NCI-H2029 treated with DMSO at 0.1 percent for 48 hours (cell line): Measurements from ENCODE around the gene CD6.

ENCODE experiments used
- DNase-seq: peaks from one replicate; lab custom pipeline; 2025; lab: John Stamatoyannopoulos, UW

The CD6 gene

DNA sequence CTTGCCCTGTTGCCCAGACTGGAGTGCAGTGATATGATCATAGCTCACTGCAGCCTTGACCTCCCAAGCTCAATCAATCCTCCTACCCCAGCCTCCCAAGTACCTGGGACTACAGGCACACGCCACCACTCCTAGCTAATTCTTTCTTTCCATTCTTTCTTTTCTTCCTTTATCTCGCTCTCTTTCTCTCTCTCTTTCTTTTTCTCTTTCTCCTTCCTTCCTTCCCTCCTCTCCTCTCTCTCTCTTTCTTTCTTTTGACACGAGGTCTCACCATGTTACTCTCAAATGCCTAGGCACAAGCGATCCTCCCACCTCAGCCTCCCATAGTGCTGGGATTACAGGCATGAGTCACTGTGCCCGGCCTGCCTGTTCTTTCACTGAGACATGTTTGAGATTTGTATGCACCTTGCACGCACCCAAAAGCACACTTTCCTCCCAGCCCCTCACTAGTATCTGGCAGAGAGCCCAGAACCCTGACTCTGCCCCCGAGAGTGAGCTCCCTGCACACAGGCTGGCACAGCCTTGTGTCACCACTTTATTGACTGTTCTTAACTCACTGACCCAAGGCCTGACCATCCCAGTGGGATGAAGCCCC is 56.8 kb downstream of the CD6 start:
- no peak for DNase-seq

DNA sequence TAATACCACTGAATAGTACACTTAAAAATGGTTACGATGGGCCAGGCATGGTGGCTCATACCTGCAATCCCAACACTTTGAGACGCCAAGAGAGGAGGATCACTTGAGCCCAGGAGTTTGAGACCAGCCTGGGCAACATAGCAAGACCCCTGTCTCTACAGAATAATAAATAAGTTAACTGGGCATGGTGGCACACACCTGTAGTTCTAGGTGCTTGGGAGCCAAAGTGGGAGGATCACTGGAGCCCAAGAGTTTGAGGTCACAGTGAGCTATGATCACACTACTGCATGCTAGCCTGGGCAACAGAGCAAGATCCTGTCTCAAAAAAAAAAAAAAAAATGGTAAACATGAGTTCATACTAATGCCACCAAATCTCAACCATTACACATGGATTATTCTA is 61.3 kb downstream of the CD6 start:
- no peak for DNase-seq

GRCh38 chr11:61033417-61033816 is 61.9 kb downstream of the CD6 start:
- no peak for DNase-seq

GRCh38 chr11:61034111-61034510 is 62.6 kb downstream of the CD6 start:
- DNase-seq, result no peak

DNA sequence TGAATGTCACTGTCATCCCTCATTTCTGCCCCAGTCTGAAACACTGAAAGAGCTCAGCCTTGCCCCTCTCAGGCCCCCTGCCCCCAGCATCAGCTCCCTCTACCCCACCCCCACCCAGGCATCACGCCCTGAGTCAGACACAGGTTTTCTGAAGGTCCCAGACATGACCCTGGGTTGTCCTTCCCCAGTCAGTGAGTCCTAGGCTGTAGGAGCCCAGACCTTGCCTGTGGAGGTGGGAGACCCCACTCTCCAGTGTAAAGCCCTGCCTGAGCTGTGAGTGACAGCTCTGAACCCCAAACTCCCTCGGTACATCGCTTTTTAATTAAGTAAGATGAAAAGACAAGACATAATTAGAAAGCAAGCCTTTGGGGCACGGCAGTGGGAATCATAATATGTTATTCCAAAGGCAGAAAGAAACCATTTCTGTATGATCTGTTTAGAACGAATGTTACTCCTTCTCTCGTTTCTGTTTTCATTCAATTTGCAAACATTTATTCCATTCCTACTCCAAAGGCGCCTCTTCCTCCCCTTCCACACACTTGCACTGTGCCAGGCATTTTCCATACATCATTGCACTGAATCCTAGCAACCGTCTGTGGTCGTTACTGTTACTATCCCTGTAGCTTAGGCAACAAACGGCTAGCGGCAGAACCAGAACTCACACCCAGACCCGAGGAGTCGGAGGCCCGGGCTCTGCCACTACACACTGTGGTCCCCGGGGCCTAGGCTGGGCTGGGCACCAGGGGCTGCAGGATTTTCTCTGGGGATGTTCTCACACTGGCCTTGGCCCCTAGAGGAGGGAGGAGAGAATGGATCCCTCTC is 63.4 kb downstream of the CD6 start:
- no peak for DNase-seq

DNA sequence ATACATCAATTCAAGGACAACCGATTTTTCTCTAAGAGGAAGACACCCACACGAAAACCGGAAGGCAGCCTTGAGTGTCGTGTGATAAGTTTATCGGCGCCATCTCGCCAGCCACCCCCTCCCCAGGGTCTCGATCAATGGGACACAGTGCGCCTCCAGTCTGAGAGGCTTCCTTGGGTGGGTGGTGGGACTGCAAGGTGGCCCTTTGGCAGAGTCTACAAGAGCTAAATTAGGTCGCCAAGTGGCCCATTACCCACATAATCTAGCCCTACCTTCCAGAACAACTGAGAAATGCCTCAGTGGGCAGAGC is 64.0 kb downstream of the CD6 start:
- no peak for DNase-seq

- no peak for DNase-seq
Measured at GRCh38 chr11:61037441-61038093, 66.1 kb downstream of the CD6 start.

GRCh38 chr11:61039916-61040315 is 68.4 kb downstream of the CD6 start:
- DNase-seq, result no peak

GRCh38 chr11:61041755-61042518 is 70.5 kb downstream of the CD6 start:
- DNase-seq, result peak; percentile 86

DNA sequence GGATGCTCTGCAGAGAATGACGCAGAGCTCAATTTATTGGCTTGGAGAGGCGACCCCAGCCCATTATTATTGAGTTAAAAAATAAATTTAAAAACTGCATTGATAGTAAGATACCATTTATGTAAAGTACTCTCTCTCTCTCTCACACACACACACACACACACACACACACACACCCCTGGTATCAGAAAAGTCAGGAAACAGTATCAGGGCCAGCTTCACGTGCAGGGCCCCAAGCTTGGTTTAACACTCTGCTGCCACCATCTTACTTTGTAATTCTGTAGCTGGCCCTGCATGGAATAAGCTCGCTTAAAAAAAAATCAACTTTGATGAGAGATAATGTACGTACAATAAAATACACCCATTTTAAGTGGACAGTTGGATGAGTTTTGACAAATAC is 71.1 kb downstream of the CD6 start:
- DNase-seq, result no peak

GRCh38 chr11:61042961-61043540 is 71.6 kb downstream of the CD6 start:
- DNase-seq, result peak; percentile 65

GRCh38 chr11:61045271-61045670 is 73.8 kb downstream of the CD6 start:
- DNase-seq, result no peak

- DNase-seq, result no peak
Measured at GRCh38 chr11:61046833-61047232, 75.4 kb downstream of the CD6 start.

- DNase-seq, result no peak
Measured at GRCh38 chr11:61048368-61049062, 77.0 kb downstream of the CD6 start.

DNA sequence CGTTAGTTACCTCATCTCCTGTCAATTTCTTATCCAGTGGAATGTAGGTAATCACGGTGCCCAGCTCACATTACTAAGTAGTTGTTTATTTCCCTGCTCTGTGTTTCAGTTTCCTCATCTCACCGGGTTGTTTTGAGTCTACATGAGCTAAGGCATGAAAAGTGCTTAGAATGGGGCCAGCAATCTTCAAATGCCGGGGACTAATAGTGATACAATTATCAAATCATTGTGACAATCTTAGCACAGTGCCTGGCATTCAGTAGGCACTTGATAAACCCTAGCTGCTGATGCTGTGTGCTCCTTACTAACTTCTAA is 77.5 kb downstream of the CD6 start:
- DNase-seq, result no peak

GRCh38 chr11:61049859-61050258 is 78.4 kb downstream of the CD6 start:
- DNase-seq, result no peak

- DNase-seq, result no peak
Measured at GRCh38 chr11:61052182-61052972, 80.9 kb downstream of the CD6 start.

GRCh38 chr11:61053191-61053590 is 81.7 kb downstream of the CD6 start:
- no peak for DNase-seq

DNA sequence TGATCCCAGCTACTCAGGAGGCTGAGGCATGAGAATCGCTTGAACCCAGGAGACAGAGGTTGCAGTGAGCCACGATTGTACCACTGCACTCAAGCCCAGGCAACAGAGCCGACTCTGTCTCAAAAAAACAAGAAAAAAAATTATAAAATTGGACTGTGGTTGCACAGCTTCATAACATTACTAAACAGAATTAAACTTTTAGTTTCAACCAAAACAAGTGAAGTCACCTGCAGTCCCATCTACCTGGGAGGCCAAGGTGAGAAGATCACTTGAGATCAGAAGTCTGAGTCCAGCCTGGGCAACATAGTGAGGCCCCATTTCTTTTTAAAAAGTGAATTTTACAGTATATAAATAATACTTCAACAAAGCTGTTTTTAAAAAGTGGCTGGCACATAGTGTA is 83.0 kb downstream of the CD6 start:
- no peak for DNase-seq

- no peak for DNase-seq
Measured at GRCh38 chr11:61054927-61055562, 83.6 kb downstream of the CD6 start.

DNA sequence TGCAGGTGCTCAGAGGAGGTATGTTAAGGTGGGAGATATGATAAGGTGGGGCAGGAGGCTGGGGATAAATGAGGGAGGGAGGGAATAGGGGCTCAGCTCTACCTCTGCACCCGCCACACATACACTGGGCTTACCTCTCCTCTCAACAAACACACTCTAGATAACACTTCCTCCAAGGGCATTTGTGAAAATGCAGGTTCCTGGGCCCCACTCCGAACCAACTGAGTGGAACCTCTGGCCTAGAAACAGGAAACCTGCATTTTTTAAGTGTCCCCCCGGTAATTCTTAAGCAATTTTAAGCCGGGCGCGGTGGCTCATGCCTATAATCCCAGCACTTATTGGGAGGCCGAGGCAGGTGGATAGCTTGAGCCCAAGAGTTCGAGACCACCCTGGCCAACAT is 84.3 kb downstream of the CD6 start:
- DNase-seq, result no peak
